H9 (cell line): ENCODE measurements around the gene RADIL. TPM values are rescaled to one million over a fixed set of nuclear protein-coding genes. Genes with fewer than 3 reads are reported as not detected.

Source experiments
- DNase-seq: peaks from one replicate; pipeline ENCODE4 v3.0.0-alpha.2; 2017
- H2AFZ ChIP-seq: one replicate; pipeline ENCODE4 v1.6.1; 2013; ENCODE audit warnings: mild to moderate bottlenecking, low read length, control low read depth, moderate library complexity
- H2AK5ac ChIP-seq: 2 replicates; pipeline ENCODE4 v1.6.1; 2013; ENCODE audit warnings: low read length, control low read depth, mixed read lengths; ENCODE audit not compliant: insufficient read length
- H2BK120ac ChIP-seq: one replicate; pipeline ENCODE4 v1.6.1; 2013; ENCODE audit warnings: low read depth, mild to moderate bottlenecking, low read length, control low read depth, inconsistent platforms; ENCODE audit not compliant: poor library complexity, severe bottlenecking
- H2BK12ac ChIP-seq: 2 replicates; pipeline ENCODE4 v1.6.1; 2013; ENCODE audit warnings: low read length, control low read depth, mixed read lengths, low read depth; ENCODE audit not compliant: insufficient read length
- H2BK15ac ChIP-seq: 2 replicates; pipeline ENCODE4 v1.6.1; 2013; ENCODE audit warnings: low read depth, low read length, control low read depth
- H2BK20ac ChIP-seq: one replicate; pipeline ENCODE4 v1.6.1; 2013; ENCODE audit warnings: low read depth, mild to moderate bottlenecking, low read length, control low read depth, inconsistent platforms; ENCODE audit not compliant: poor library complexity, severe bottlenecking
- H2BK5ac ChIP-seq: 2 replicates; pipeline ENCODE4 v1.6.1; 2013; ENCODE audit warnings: low read length, control low read depth, mixed read lengths; ENCODE audit not compliant: insufficient read length
- H3K14ac ChIP-seq: 2 replicates; pipeline ENCODE4 v1.6.1; 2013; ENCODE audit warnings: low read length, control low read depth; ENCODE audit not compliant: insufficient read depth
- H3K18ac ChIP-seq: 2 replicates; pipeline ENCODE4 v1.6.1; 2013; ENCODE audit warnings: low read depth, mild to moderate bottlenecking, mixed read lengths, low read length, control low read depth; ENCODE audit not compliant: insufficient read length
- H3K23ac ChIP-seq: 2 replicates; pipeline ENCODE4 v1.6.1; 2013; ENCODE audit warnings: low read length, control low read depth, mixed read lengths, low read depth; ENCODE audit not compliant: insufficient read length
- H3K23me2 ChIP-seq: 2 replicates; pipeline ENCODE4 v1.6.1; 2013; ENCODE audit warnings: low read depth, mild to moderate bottlenecking, mixed read lengths, low read length, control low read depth; ENCODE audit not compliant: insufficient read length, poor library complexity, severe bottlenecking
- H3K27ac ChIP-seq: 2 replicates; pipeline ENCODE4 v1.5.1; 2013; ENCODE audit warnings: low read length, control low read depth, mixed read lengths, low read depth; ENCODE audit not compliant: insufficient read length
- H3K27me3 ChIP-seq: 2 replicates; pipeline ENCODE4 v1.6.1; 2013; ENCODE audit warnings: low read length, control low read depth, inconsistent platforms; ENCODE audit not compliant: insufficient read depth
- H3K4ac ChIP-seq: 2 replicates; pipeline ENCODE4 v1.6.1; 2013; ENCODE audit warnings: low read depth, mild to moderate bottlenecking, control low read depth, inconsistent platforms, low read length, moderate library complexity
- H3K4me1 ChIP-seq: 2 replicates; pipeline ENCODE4 v1.6.1; 2013; ENCODE audit warnings: low read length, control low read depth, inconsistent platforms; ENCODE audit not compliant: insufficient read depth
- H3K4me2 ChIP-seq: 2 replicates; pipeline ENCODE4 v1.6.1; 2013; ENCODE audit warnings: low read length, control low read depth, mixed read lengths; ENCODE audit not compliant: insufficient read length, insufficient read depth
- H3K56ac ChIP-seq: 2 replicates; pipeline ENCODE4 v1.6.1; 2013; ENCODE audit warnings: low read depth, mild to moderate bottlenecking, mixed read lengths, low read length, control low read depth; ENCODE audit not compliant: insufficient read length
- H3K79me1 ChIP-seq: 2 replicates; pipeline ENCODE4 v1.6.1; 2013; ENCODE audit warnings: low read depth, mild to moderate bottlenecking, moderate library complexity, low read length, control low read depth, inconsistent platforms; ENCODE audit not compliant: insufficient read depth, poor library complexity, severe bottlenecking
- H3K79me2 ChIP-seq: 2 replicates; pipeline ENCODE4 v1.6.1; 2013; ENCODE audit warnings: low read length, control low read depth, inconsistent platforms; ENCODE audit not compliant: insufficient read depth
- H3K9ac ChIP-seq: 2 replicates; pipeline ENCODE4 v1.6.1; 2013; ENCODE audit warnings: low read length, control low read depth, mixed read lengths; ENCODE audit not compliant: insufficient read length; ENCODE audit errors: extremely low read depth
- H3K9me3 ChIP-seq: one replicate; pipeline ENCODE4 v1.6.1; 2013; ENCODE audit warnings: low read depth, low read length, inconsistent platforms; ENCODE audit not compliant: control insufficient read depth
- H3T11ph ChIP-seq: one replicate; pipeline ENCODE4 v1.6.1; 2013; ENCODE audit warnings: mild to moderate bottlenecking, low read length, control low read depth, inconsistent platforms
- H4K20me1 ChIP-seq: one replicate; pipeline ENCODE4 v1.6.1; 2013; ENCODE audit not compliant: control insufficient read depth, insufficient read length, insufficient read depth
- H4K5ac ChIP-seq: 2 replicates; pipeline ENCODE4 v1.6.1; 2013; ENCODE audit warnings: low read depth, mild to moderate bottlenecking, mixed read lengths, low read length, control low read depth; ENCODE audit not compliant: insufficient read length
- H4K8ac ChIP-seq: replicated peaks from 2 replicates; pipeline ENCODE4 v1.6.1; 2013; ENCODE audit warnings: low read length, control low read depth, mixed read lengths, low read depth; ENCODE audit not compliant: insufficient read length
- H4K91ac ChIP-seq: 2 replicates; pipeline ENCODE4 v1.6.1; 2013; ENCODE audit warnings: low read depth, mild to moderate bottlenecking, moderate library complexity, mixed read lengths, low read length, control low read depth; ENCODE audit not compliant: insufficient read length
- H3K27ac Mint-ChIP-seq, 3 experiments: 2 replicates in 2 of 3; 3 replicates in 1 of 3; pipeline ENCODE4 v1.8.0; 2020 to 2021; ENCODE audit warnings: mixed read lengths in 3 of 3, mild to moderate bottlenecking in 1 of 3, moderate library complexity in 1 of 3
- H3K27me3 Mint-ChIP-seq: 2 replicates; pipeline ENCODE4 v1.8.0; 2021; ENCODE audit warnings: low read depth, mild to moderate bottlenecking, moderate library complexity, mixed read lengths
- H3K36me3 Mint-ChIP-seq, 3 experiments: 2 replicates in 2 of 3; 3 replicates in 1 of 3; pipeline ENCODE4 v1.8.0; 2020 to 2021; ENCODE audit warnings: low read depth in 3 of 3, mixed read lengths in 3 of 3; ENCODE audit not compliant: insufficient read depth in 1 of 3
- H3K4me1 Mint-ChIP-seq, 2 experiments: 2 replicates each; pipeline ENCODE4 v1.8.0; 2020; ENCODE audit warnings: mixed read lengths in 2 of 2
- H3K4me3 Mint-ChIP-seq, 2 experiments: 2 replicates in 1 of 2; 3 replicates in 1 of 2; pipeline ENCODE4 v1.8.0; 2020 to 2021; ENCODE audit warnings: mild to moderate bottlenecking in 2 of 2, mixed read lengths in 2 of 2, moderate library complexity in 1 of 2
- H3K9me3 Mint-ChIP-seq, 2 experiments: 2 replicates in 1 of 2; 3 replicates in 1 of 2; pipeline ENCODE4 v1.8.0; 2020; ENCODE audit warnings: mild to moderate bottlenecking in 2 of 2, mixed read lengths in 2 of 2, moderate library complexity in 1 of 2
- WGBS: extraction: QIAGEN DNeasy Blood & Tissue Kit; methylation state at CpG from one replicate; pipeline ENCODE4 v1.1.7; 2013; ENCODE audit warnings: missing lambda C conversion rate, low lambda C conversion rate, mixed read lengths; ENCODE audit not compliant: insufficient read length; ENCODE audit errors: extremely low coverage; 5-methylcytosine and 5-hydroxymethylcytosine counted together
- total RNA-seq: library from RNA; stranded (reverse); gene quantifications from 2 replicates; pipeline ENCODE4 v1.2.1, GENCODE V29; 2021
- TF ChIP-seq, protein P1 (sequence below): fragments of 200-600 bp; sonication (generic); conservative IDR thresholded peaks from 3 replicates; pipeline ENCODE4 v1.8.0; 2021; ENCODE audit warnings: antibody characterized with exemption, mild to moderate bottlenecking

RADIL gene
- total RNA-seq, 1 experiment from 2014 or later = 4.7 TPM

DNA sequence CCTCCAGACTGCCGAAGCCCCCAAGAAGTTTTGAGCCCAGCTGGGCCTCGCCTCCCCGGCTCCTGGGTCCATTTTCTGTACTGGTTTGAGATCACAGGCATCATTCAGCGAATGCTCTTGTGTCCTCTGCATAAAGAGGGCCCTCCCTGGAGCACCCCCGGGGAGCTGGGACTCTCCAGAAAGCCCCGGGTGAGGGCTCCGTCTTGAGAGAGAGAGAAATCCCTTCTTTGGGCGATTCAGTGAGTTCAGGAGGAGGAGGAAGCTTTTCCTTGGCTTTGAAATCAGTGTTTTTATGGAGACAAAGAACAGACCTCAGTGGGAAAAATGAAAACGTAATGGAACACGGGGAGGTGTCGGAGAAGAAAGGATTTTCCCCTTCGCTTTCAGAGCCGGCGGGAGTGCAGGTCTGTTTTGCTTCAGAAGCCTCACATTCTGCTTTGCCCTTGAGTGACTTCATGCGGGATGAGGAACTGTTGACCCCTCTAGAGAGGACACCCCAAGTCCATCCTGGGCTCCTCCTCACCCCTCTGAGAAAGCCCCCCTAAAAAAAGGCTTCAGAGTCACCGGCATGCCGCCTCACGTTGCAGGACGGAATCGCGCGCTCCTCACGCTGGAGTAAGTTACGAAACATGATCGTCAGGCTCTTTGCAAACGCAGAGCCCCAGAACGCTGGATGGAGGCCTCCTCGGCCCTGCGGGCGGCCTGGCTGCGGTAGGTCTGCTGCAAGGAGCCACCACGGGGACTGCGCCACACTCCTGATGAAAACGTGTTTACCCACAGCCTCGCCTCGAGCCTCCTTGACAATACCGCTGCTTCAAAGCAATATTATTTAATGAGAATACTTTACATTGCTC, 116.6 kb downstream of the RADIL start:
- H4K8ac ChIP-seq = no peak overlapping the region
- H3K14ac ChIP-seq = no peak overlapping the region
- H3K79me1 ChIP-seq = no peaks in the 10 kb centered on the region
- H3K27me3 ChIP-seq = no peaks in the 10 kb centered on the region
- H3K56ac ChIP-seq = no peak overlapping the region
- H2BK5ac ChIP-seq = no peak overlapping the region
- H3K23ac ChIP-seq = no peak overlapping the region
- DNase-seq = no peak
- no peaks in the 10 kb centered on the region for H4K20me1 ChIP-seq
- no peak overlapping the region for H2BK120ac ChIP-seq
- no peaks in the 10 kb centered on the region for H3K23me2 ChIP-seq
- H3K27ac Mint-ChIP-seq = no peak overlapping the region
- H3K4me1 Mint-ChIP-seq = no peaks in the 10 kb centered on the region
- no peaks in the 10 kb centered on the region; the same call in 1 of the 2 replicates for H3K27me3 Mint-ChIP-seq
- H3K27ac ChIP-seq = no peak overlapping the region
- H3K9ac ChIP-seq = no peak overlapping the region
- H3K4ac ChIP-seq = no peak overlapping the region
- H3T11ph ChIP-seq = no peak overlapping the region
- H3K9me3 Mint-ChIP-seq = no peaks in the 10 kb centered on the region
- no peaks in the 10 kb centered on the region for H3K9me3 ChIP-seq
- H3K4me1 ChIP-seq = no peaks in the 10 kb centered on the region
- no peak overlapping the region for H4K91ac ChIP-seq
- H3K4me2 ChIP-seq = no peak overlapping the region
- H2AFZ ChIP-seq = no peak overlapping the region
- no CpG with 5 or more reads among the region's 37 CpGs for WGBS
- no peak overlapping the region for H2BK15ac ChIP-seq
- H2AK5ac ChIP-seq = no peak overlapping the region
- TF ChIP-seq, protein P1, sequence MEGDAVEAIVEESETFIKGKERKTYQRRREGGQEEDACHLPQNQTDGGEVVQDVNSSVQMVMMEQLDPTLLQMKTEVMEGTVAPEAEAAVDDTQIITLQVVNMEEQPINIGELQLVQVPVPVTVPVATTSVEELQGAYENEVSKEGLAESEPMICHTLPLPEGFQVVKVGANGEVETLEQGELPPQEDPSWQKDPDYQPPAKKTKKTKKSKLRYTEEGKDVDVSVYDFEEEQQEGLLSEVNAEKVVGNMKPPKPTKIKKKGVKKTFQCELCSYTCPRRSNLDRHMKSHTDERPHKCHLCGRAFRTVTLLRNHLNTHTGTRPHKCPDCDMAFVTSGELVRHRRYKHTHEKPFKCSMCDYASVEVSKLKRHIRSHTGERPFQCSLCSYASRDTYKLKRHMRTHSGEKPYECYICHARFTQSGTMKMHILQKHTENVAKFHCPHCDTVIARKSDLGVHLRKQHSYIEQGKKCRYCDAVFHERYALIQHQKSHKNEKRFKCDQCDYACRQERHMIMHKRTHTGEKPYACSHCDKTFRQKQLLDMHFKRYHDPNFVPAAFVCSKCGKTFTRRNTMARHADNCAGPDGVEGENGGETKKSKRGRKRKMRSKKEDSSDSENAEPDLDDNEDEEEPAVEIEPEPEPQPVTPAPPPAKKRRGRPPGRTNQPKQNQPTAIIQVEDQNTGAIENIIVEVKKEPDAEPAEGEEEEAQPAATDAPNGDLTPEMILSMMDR = no peak
- H3K36me3 Mint-ChIP-seq = peaks cover 5 to 7% (median 6%) of the 10 kb centered on the region in 3 experiments; a peak in 6 of 7 replicates
- no peak overlapping the region for H2BK20ac ChIP-seq
- H3K4me3 Mint-ChIP-seq = no peak overlapping the region
- no peak overlapping the region for H2BK12ac ChIP-seq
- no peaks in the 10 kb centered on the region for H3K79me2 ChIP-seq
- no peak overlapping the region for H3K18ac ChIP-seq
- no peak overlapping the region for H4K5ac ChIP-seq
